Measurements from ENCODE around the gene NFKBIE.
"Not testable (repeated sequence)": the region's sequence is repeated elsewhere in the genome, so short reads cannot be mapped to it uniquely, and the experiment has no call there.

NFKBIE gene

DNA sequence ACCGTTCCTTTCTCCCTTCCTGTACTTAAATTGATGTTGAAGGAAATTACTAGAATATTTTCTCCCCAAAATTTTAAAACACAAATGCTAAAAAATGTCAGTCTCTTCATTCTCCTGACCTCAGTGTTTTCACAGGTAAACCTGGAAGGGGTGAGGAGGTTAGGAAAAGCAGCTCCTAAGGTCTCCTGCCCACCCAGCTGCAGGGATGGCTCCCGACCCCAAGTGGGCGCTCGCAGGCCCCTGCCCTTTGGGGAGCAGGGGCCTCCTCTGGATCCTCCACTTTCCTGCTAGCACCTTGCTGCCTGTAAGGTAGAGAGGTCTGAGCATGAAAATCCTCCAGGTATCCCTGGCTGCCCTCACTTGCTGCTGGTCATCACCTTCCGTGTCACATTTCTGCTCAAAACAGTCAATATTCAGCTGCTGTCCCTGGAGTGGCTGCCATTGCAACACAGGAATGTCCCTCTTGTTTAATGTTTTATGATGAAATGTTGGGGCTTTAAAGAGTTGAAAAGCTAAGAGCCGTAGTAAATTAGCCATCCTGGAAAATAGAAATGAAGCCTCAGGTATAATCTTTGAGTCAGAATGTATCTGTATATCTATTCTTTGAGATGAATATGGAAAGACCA lies 29.3 kb downstream of the NFKBIE start:
- Histone ChIP-seq H3K27ac (ENCODE audit: low read depth, low read length) (peak overlapping the region; percentile 94), H3K9me3 (ENCODE audit: control insufficient read depth in 5 of 5, low read length in 5 of 5) (no peaks in the 10 kb centered on the region), H3K4me1 (ENCODE audit: control insufficient read depth in 5 of 5, insufficient read depth in 5 of 5, low read length in 5 of 5) (peaks cover 13 to 70% (median 59%) of the 10 kb centered on the region in 5 donors), H3K9ac (ENCODE audit: low read length in 5 of 5) (peak overlapping the region in 1 of 5 donors; percentile 54), H3K36me3 (ENCODE audit: control insufficient read depth in 5 of 5, insufficient read depth in 5 of 5, low read length in 5 of 5) (peaks cover 0 to 33% (median 31%) of the 10 kb centered on the region in 5 donors), H3K4me3 (ENCODE audit: low read depth in 1 of 5, low read length in 5 of 5) (no peak overlapping the region), H3K27me3 (ENCODE audit: control insufficient read depth in 5 of 5, insufficient read depth in 4 of 5, low read length in 5 of 5) (no peaks in the 10 kb centered on the region)

DNA sequence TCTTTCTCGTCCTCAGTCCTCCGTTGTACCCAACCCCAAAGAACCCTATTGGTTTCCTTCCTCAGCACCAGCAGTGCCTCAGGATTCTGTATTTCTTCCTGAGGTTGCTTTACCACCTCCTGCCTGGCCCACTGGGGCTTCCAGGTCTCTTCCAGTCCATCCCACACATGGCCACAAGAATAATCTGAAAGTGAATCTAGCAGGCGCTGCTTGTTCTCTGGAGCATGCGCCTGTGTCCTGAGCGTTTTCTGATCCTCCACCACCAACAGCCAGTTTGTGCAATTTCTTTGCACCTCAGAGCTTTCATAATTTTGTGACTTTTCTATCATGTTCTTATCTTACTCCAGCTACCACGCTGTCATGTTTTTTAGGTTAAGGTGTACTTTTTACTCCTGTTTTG lies 30.1 kb downstream of the NFKBIE start:
- Histone ChIP-seq H3K9ac (ENCODE audit: low read length in 5 of 5) (peak overlapping the region in 3 of 5 donors; percentile 50 to 58 (median 54)), H3K4me1 (ENCODE audit: control insufficient read depth in 5 of 5, insufficient read depth in 5 of 5, low read length in 5 of 5) (peaks cover 13 to 76% (median 67%) of the 10 kb centered on the region in 5 donors), H3K27ac (ENCODE audit: low read depth, low read length) (peak overlapping the region; percentile 94), H3K4me3 (ENCODE audit: low read depth in 1 of 5, low read length in 5 of 5) (no peak overlapping the region), H3K36me3 (ENCODE audit: control insufficient read depth in 5 of 5, insufficient read depth in 5 of 5, low read length in 5 of 5) (peaks cover 0 to 40% (median 38%) of the 10 kb centered on the region in 5 donors), H3K27me3 (ENCODE audit: control insufficient read depth in 5 of 5, insufficient read depth in 4 of 5, low read length in 5 of 5) (no peaks in the 10 kb centered on the region), H3K9me3 (ENCODE audit: control insufficient read depth in 5 of 5, low read length in 5 of 5) (no peaks in the 10 kb centered on the region)

- H3K27ac ChIP-seq (ENCODE audit: low read depth, low read length), result peak overlapping the region; percentile 94
- peaks cover 13 to 85% (median 76%) of the 10 kb centered on the region in 5 donors for H3K4me1 ChIP-seq (ENCODE audit: control insufficient read depth in 5 of 5, insufficient read depth in 5 of 5, low read length in 5 of 5)
- no peak overlapping the region for H3K4me3 ChIP-seq (ENCODE audit: low read depth in 1 of 5, low read length in 5 of 5)
- H3K27me3 ChIP-seq (ENCODE audit: control insufficient read depth in 5 of 5, insufficient read depth in 4 of 5, low read length in 5 of 5), result no peaks in the 10 kb centered on the region
- H3K9me3 ChIP-seq (ENCODE audit: control insufficient read depth in 5 of 5, low read length in 5 of 5), result no peaks in the 10 kb centered on the region
- peak overlapping the region; percentile 26 to 72 (median 58) for H3K9ac ChIP-seq (ENCODE audit: low read length in 5 of 5)
- H3K36me3 ChIP-seq (ENCODE audit: control insufficient read depth in 5 of 5, insufficient read depth in 5 of 5, low read length in 5 of 5), result peaks cover 0 to 49% (median 47%) of the 10 kb centered on the region in 5 donors
These were observed 31.0 kb downstream of the NFKBIE start for GRCh38 chr6:44234101-44235025.

GRCh38 chr6:44233567-44234100 lies 31.7 kb downstream of the NFKBIE start:
- peaks cover 0 to 56% (median 52%) of the 10 kb centered on the region in 5 donors for H3K36me3 ChIP-seq (ENCODE audit: control insufficient read depth in 5 of 5, insufficient read depth in 5 of 5, low read length in 5 of 5)
- H3K9ac ChIP-seq (ENCODE audit: low read length in 5 of 5), result peak overlapping the region; percentile 26 to 72 (median 53)
- H3K4me3 ChIP-seq (ENCODE audit: low read depth in 1 of 5, low read length in 5 of 5), result no peak overlapping the region
- no peaks in the 10 kb centered on the region for H3K27me3 ChIP-seq (ENCODE audit: control insufficient read depth in 5 of 5, insufficient read depth in 4 of 5, low read length in 5 of 5)
- no peaks in the 10 kb centered on the region for H3K9me3 ChIP-seq (ENCODE audit: control insufficient read depth in 5 of 5, low read length in 5 of 5)
- H3K4me1 ChIP-seq (ENCODE audit: control insufficient read depth in 5 of 5, insufficient read depth in 5 of 5, low read length in 5 of 5), result peaks cover 17 to 92% (median 83%) of the 10 kb centered on the region in 5 donors
- H3K27ac ChIP-seq (ENCODE audit: low read depth, low read length), result peak overlapping the region; percentile 94

DNA sequence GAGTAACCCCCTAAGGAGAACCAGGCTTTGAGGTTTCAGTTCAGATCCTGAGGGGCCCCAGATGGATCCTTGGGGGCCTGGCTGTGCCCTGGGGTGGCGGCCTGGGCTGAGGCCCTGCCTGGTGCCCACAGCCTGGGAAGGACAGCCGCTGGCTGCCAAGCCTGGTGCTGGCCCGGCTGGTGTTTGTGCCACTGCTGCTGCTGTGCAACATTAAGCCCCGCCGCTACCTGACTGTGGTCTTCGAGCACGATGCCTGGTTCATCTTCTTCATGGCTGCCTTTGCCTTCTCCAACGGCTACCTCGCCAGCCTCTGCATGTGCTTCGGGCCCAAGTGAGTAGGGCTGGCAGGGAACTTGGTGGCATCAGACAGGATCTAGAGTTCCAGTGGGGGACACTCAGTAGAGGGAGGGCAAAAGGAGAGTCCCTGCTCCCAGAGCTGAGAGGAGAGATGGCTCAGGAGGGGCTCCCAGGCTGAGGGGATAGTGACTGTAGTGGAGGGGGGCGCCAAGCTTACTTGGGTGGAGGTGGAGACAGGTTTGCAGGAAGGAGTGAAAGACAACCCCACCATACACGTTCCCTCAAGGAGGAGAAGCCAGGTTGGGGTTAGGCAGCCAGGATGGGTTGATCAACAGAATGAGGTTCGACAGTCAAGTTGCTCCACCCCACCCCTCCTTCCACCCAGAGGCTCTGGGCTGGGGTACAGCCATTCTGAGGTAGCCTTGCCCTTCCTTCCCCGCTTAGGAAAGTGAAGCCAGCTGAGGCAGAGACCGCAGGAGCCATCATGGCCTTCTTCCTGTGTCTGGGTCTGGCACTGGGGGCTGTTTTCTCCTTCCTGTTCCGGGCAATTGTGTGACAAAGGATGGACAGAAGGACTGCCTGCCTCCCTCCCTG lies 32.4 kb downstream of the NFKBIE start:
- Histone ChIP-seq H3K27me3 (ENCODE audit: control insufficient read depth in 5 of 5, insufficient read depth in 4 of 5, low read length in 5 of 5) (no peaks in the 10 kb centered on the region), H3K36me3 (ENCODE audit: control insufficient read depth in 5 of 5, insufficient read depth in 5 of 5, low read length in 5 of 5) (peaks cover 0 to 62% (median 52%) of the 10 kb centered on the region in 5 donors), H3K27ac (ENCODE audit: low read depth, low read length) (peak overlapping the region; percentile 94), H3K4me3 (ENCODE audit: low read depth in 1 of 5, low read length in 5 of 5) (no peak overlapping the region), H3K9me3 (ENCODE audit: control insufficient read depth in 5 of 5, low read length in 5 of 5) (no peaks in the 10 kb centered on the region), H3K4me1 (ENCODE audit: control insufficient read depth in 5 of 5, insufficient read depth in 5 of 5, low read length in 5 of 5) (peaks cover 22 to 93% (median 85%) of the 10 kb centered on the region in 5 donors), H3K9ac (ENCODE audit: low read length in 5 of 5) (peak overlapping the region; percentile 26 to 72 (median 53))

DNA sequence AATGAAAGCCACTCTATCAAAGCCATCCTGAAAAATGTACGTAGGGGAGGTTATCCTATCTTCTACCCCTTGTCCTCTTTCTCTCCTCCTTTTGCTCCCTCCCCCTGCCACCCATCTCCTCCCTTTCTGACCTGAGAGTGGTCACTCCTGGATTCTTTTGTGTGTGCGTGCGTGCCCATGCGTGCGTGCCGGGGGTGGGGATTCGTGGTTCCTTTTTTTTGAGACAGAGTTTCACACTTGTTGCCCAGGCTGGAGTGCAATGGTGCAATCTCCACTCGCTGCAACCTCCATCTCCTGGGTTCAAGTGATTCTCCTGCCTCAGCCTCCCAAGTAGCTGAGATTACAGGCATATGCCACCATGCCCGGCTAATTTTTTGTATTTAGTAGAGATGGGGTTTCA lies 33.9 kb downstream of the NFKBIE start:
- not testable (repeated sequence) for H3K9me3 ChIP-seq (ENCODE audit: control insufficient read depth in 5 of 5, low read length in 5 of 5); H3K27me3 ChIP-seq (ENCODE audit: control insufficient read depth in 5 of 5, insufficient read depth in 4 of 5, low read length in 5 of 5); H3K4me3 ChIP-seq (ENCODE audit: low read depth in 1 of 5, low read length in 5 of 5); H3K9ac ChIP-seq (ENCODE audit: low read length in 5 of 5)
- Histone ChIP-seq H3K27ac (ENCODE audit: low read depth, low read length) (peak overlapping the region; percentile 99), H3K36me3 (ENCODE audit: control insufficient read depth in 5 of 5, insufficient read depth in 5 of 5, low read length in 5 of 5) (peaks cover 0 to 70% (median 56%) of the 10 kb centered on the region in 5 donors), H3K4me1 (ENCODE audit: control insufficient read depth in 5 of 5, insufficient read depth in 5 of 5, low read length in 5 of 5) (peaks cover 22 to 96% (median 87%) of the 10 kb centered on the region in 5 donors)

DNA sequence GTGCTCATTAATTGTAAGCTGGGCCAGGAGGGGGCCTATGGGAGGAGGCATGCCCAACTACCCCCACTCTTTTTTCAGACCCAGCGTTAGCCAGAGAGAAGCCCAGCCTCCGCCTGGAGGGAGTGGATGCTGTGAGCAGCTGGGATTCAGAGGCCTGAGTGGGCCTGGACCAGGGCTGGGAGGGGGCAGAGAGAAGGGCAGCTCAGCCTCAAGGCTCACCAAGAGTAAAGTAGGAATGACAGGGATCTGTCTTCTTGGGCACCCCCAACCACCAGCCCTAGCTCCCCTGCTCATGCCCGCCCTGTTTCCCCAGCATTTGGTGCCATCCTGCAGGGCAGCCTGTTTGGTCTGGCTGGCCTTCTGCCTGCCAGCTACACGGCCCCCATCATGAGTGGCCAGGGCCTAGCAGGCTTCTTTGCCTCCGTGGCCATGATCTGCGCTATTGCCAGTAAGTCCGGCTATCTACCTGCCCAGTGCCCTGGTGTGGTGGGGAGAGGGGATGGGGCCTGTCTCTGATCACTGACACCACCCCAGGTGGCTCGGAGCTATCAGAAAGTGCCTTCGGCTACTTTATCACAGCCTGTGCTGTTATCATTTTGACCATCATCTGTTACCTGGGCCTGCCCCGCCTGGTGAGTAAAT lies 35.2 kb downstream of the NFKBIE start:
- H3K4me3 ChIP-seq (ENCODE audit: low read depth in 1 of 5, low read length in 5 of 5), result no peak overlapping the region
- peak overlapping the region in 1 of 5 donors; percentile 14 for H3K9ac ChIP-seq (ENCODE audit: low read length in 5 of 5)
- no peaks in the 10 kb centered on the region for H3K9me3 ChIP-seq (ENCODE audit: control insufficient read depth in 5 of 5, low read length in 5 of 5)
- no peaks in the 10 kb centered on the region for H3K27me3 ChIP-seq (ENCODE audit: control insufficient read depth in 5 of 5, insufficient read depth in 4 of 5, low read length in 5 of 5)
- H3K36me3 ChIP-seq (ENCODE audit: control insufficient read depth in 5 of 5, insufficient read depth in 5 of 5, low read length in 5 of 5), result peaks cover 0 to 66% (median 52%) of the 10 kb centered on the region in 5 donors
- H3K4me1 ChIP-seq (ENCODE audit: control insufficient read depth in 5 of 5, insufficient read depth in 5 of 5, low read length in 5 of 5), result peaks cover 24 to 96% (median 90%) of the 10 kb centered on the region in 5 donors
- peak overlapping the region; percentile 99 for H3K27ac ChIP-seq (ENCODE audit: low read depth, low read length)

GRCh38 chr6:44229376-44230033 lies 35.8 kb downstream of the NFKBIE start:
- Histone ChIP-seq H3K36me3 (ENCODE audit: control insufficient read depth in 5 of 5, insufficient read depth in 5 of 5, low read length in 5 of 5) (peaks cover 0 to 64% (median 52%) of the 10 kb centered on the region in 5 donors), H3K9me3 (ENCODE audit: control insufficient read depth in 5 of 5, low read length in 5 of 5) (no peaks in the 10 kb centered on the region), H3K27ac (ENCODE audit: low read depth, low read length) (peak overlapping the region; percentile 99), H3K4me3 (ENCODE audit: low read depth in 1 of 5, low read length in 5 of 5) (no peak overlapping the region), H3K9ac (ENCODE audit: low read length in 5 of 5) (peak overlapping the region in 1 of 5 donors; percentile 14), H3K4me1 (ENCODE audit: control insufficient read depth in 5 of 5, insufficient read depth in 5 of 5, low read length in 5 of 5) (peaks cover 26 to 96% (median 90%) of the 10 kb centered on the region in 5 donors), H3K27me3 (ENCODE audit: control insufficient read depth in 5 of 5, insufficient read depth in 4 of 5, low read length in 5 of 5) (no peaks in the 10 kb centered on the region)

Data from subcutaneous abdominal adipose tissue (tissue), 5 donors.